Epidermal melanocyte (primary cell): ENCODE data around the gene BAAT.
"Not testable (repeated sequence)": the region's sequence is repeated elsewhere in the genome, so short reads cannot be mapped to it uniquely, and the experiment has no call there.

ENCODE experiments used
- DNase-seq: peaks from one replicate; pipeline ENCODE4 v3.0.0; 2011; ENCODE audit warnings: low spot score; ENCODE audit not compliant: insufficient read length

Gene BAAT

GRCh38 chr9:101384873-101385536 lies at the start of gene BAAT:
TSS of gene BAAT (minus strand) at chr9:101385006. CDS start at chr9:101371404, 13,602 bp downstream.
- DNase-seq, result not testable (repeated sequence)

DNA sequence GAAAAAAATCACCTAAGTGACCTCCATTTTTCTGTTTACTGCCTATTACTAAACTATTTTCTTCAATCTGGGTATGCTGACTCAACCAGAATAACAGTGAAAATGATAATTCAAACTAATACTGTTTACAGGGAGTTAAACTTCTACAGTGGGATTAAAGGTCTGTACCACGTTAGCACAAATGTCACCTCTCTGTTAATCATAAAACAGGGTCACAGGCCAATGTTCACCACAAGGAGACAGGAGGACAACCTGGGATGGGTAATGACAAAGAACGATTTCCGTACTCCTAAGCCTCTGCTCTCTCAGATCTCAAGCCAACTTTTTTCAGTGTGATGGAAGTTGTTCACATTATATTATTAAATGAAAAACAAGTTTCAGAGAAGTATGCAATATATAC lies 48.4 kb upstream of the BAAT start:
- DNase-seq, result no peak

- DNase-seq, result no peak
These were observed 47.9 kb upstream of the BAAT start for GRCh38 chr9:101432740-101433139.

GRCh38 chr9:101432171-101432570 lies 47.4 kb upstream of the BAAT start:
- DNase-seq, result no peak

- no peak for DNase-seq
These were observed 44.9 kb upstream of the BAAT start for GRCh38 chr9:101429736-101430135.

GRCh38 chr9:101428909-101429308 lies 44.1 kb upstream of the BAAT start:
- no peak for DNase-seq

DNA sequence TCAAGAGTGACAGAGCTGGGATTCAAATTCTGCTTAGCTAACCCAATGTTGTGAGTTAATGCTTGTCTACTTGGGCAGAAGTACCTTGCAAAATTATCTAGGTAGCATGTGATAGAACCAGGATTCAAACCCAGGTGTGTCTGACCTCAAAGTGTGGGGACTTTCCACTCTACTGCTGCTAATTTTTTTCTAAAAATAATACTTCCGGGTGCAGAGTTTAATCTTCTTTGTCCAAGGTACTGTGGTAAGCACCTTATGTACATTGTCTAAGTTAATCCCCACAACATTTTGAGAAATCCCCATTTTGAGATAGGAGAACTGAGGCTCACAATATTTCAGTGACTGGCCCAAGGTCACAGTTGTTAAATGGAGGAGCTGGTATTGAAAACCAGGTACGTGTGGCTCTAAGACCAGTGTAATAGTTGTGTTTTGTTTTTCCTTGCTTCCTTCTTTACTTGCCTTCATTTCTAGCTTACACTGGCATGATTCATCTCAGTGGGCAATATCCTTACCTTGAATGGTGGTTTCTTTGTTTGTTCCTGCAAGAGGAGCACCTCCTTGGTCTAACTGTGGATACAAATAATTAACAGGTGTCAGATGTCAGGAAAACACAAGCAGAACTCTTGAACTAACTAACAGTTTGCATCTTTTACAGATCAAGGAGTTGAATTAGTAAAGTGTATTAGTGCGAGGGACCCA lies 43.3 kb upstream of the BAAT start:
- DNase-seq, result no peak

DNA sequence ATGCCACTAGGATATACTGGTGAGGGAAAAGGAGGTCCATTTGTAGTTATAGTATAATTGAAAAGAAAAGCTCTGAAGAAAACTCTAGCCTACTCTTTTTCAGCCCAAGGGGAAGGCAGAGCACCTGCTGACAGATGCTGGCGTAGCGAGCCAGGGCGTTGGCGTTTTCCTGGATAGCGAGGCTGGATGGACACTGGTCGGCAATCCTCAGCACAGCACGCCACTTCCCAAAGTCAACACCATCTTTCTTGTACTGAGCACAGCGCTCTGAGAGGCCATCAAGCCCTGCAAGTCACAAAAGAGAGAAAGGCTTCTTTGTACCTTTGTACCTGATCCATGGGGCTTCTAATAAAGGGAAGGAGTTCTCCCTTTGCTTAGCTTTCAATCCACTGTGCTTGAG lies 42.6 kb upstream of the BAAT start:
- no peak for DNase-seq

GRCh38 chr9:101421653-101422065 lies 36.9 kb upstream of the BAAT start:
- DNase-seq, result no peak

DNA sequence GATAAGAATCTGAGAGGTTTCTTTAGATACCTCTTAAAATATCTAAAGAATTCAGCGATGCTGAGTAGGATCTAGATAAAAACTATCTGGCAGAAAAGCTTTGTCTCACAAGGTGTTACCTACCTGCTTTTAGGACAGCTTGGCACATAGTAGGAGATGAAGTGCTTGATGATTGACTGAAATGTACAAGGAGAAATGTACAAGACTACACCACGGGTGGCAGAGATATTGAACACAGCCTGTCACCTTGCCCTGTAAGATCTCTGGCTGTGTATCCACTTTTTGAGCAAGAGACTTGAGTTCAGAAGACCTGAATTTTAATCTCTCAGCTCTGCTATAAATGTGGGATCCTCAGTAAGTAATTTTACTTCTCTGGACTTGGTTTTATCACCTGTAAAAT lies 35.1 kb upstream of the BAAT start:
- DNase-seq, result no peak

DNA sequence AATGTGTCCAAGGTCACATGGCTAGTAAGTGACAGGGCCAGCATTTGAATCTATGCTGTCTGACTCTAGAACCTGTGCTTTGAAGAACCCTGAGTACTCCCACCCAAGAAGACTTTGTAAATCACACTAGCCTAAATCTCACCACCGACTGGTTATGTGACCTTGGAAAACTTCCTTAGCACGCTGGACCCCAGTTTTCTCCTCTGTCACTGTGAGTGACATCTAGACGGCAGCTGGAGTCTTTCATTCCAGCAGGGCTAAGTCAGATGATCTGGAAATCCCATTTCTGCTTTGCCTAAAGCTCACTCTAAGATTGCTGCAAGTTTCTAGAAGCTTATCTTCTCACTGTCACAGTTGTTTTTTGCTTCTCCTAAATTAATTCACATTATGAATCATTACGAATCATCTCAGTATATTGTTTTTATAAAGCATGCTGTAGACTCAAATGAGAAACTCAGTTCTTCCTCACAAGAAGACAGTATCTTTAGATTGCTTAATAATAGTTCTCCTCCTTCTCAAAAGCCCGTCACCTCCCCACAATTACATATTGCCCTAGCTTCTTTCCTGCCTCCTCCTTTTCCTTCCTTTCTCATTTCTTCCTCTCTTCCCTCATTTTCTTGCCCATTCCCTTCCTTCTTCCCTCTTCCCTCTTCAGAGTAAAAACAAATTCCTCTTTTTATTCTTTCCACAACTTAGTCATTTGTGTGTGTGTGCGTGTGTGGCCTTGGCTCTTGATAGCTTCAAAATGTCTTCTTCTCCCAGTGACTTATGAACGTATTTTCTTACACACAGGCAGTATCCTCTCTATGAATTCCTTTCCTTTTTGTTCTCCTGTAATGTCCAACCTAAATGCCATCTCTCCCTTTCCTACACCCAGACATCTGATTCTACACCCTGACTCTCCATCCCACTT lies 34.0 kb upstream of the BAAT start:
- DNase-seq, result no peak

- no peak for DNase-seq
These were observed 33.2 kb upstream of the BAAT start for GRCh38 chr9:101417977-101418376.

- no peak for DNase-seq
These were observed 32.6 kb upstream of the BAAT start for GRCh38 chr9:101417389-101417788.

DNA sequence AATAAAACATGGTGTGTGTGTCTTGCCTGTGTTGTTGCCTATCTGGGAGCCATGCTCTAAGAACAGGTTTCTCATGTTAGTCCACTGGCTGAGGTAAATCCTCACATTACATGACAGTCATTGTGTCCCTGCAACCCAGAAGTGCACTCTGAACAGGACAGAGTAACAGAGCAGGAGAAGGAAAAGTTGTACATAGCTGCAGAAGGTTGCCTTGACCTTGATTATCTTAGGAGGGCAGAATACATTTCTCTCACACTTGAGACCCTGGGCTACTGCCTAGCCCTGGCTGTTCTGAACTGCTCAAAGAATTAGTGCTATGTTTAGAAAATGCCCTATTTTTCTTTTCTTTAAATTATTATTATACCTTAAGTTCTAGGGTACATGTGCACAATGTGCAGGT lies 30.8 kb upstream of the BAAT start:
- no peak for DNase-seq

DNA sequence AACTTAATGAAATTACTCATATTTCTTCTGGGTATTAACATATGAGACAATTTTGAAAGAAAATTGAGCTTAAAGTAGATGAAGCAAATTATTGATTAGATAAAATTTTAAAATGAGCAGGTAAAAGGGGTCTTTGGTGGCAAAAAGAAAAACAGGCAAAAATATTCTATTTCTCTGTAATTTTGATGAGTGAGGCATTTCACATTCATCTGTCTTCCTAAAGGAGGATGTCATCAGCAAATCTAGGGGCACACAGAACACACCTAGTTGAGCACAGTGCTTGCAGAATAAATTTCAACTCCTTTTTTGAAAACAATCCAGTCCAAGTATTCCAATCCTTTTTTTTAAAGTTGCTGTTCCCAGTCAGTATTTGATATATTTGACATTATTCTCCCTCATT lies 30.0 kb upstream of the BAAT start:
- no peak for DNase-seq

DNA sequence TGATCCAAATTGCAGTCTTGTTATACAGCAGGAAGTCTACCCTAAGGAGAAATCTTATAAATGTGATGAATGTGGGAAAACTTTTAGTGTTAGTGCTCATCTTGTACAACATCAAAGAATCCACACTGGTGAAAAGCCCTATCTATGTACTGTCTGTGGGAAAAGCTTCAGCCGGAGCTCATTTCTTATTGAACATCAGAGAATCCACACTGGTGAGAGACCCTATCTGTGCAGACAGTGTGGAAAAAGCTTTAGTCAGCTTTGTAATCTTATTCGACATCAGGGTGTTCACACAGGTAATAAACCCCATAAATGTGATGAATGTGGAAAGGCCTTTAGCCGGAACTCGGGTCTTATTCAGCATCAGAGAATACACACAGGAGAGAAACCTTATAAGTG lies 24.3 kb upstream of the BAAT start:
- DNase-seq, result no peak

GRCh38 chr9:101408374-101409078 lies 23.7 kb upstream of the BAAT start:
- DNase-seq, result no peak

DNA sequence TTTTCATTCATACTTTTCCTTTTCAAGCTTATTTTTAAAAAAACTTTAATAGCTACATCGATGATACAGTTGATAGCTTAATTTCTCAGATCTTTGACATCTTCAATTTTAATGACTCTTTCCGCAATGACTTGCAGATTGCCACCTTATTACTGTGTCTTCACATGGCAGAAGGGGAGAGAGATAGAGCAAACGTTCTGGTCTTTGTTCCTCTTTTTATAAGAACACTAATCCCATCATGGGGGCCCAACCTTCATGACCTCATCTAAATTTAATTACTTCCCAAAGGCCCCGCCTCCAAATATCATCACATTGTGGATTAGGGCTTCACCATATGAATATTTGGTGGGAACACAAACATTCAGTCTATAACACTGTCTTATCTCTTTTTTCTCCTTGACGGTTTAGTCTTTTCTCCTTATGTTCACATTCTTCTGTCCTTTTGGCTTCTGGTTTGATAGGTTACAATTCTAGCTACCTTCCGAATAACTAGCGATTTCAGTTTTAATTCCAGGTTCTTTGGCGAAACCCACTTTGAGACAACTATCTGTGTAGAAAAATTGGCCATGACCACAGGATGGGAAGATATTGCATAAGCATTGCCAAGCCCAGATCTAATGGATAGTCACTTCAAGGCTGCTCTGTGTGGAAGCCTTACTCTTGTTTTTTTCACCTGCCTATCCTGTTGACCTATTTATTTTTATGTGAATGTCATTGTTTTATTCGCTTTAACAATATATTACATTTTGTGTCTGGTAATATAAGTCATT lies 18.9 kb upstream of the BAAT start:
- DNase-seq, result no peak

- no peak for DNase-seq
These were observed 15.3 kb upstream of the BAAT start for GRCh38 chr9:101400120-101400519.

GRCh38 chr9:101399643-101399970 lies 14.8 kb upstream of the BAAT start:
- DNase-seq, result no peak
